ENCODE data around the gene ACAA1.
"Not testable (repeated sequence)": the region's sequence is repeated elsewhere in the genome, so short reads cannot be mapped to it uniquely, and the experiment has no call there.

The ACAA1 gene

GRCh38 chr3:38101811-38102443, 35.0 kb downstream of the ACAA1 start:
- DNase-seq (ENCODE audit: low read depth in 2 of 2), result no peak

GRCh38 chr3:38100498-38100897, 36.4 kb downstream of the ACAA1 start:
- no peak for DNase-seq (ENCODE audit: low read depth in 2 of 2)

GRCh38 chr3:38099518-38099917, 37.4 kb downstream of the ACAA1 start:
- no peak for DNase-seq (ENCODE audit: low read depth in 2 of 2)

GRCh38 chr3:38098376-38098723, 38.6 kb downstream of the ACAA1 start:
- DNase-seq (ENCODE audit: low read depth in 2 of 2), result no peak

- DNase-seq (ENCODE audit: low read depth in 2 of 2), result no peak
Observed at GRCh38 chr3:38097446-38098375, 39.2 kb downstream of the ACAA1 start.

GRCh38 chr3:38095669-38096483, 41.1 kb downstream of the ACAA1 start:
- no peak for DNase-seq (ENCODE audit: low read depth in 2 of 2)

- no peak for DNase-seq (ENCODE audit: low read depth in 2 of 2)
Observed at GRCh38 chr3:38094999-38095398, 41.9 kb downstream of the ACAA1 start.

- no peak for DNase-seq (ENCODE audit: low read depth in 2 of 2)
Observed at GRCh38 chr3:38090453-38090852, 46.5 kb downstream of the ACAA1 start.

- DNase-seq (ENCODE audit: low read depth in 2 of 2), result no peak
Observed at GRCh38 chr3:38089163-38089562, 47.8 kb downstream of the ACAA1 start.

- no peak for DNase-seq (ENCODE audit: low read depth in 2 of 2)
Observed at GRCh38 chr3:38088126-38089078, 48.5 kb downstream of the ACAA1 start.

- not testable (repeated sequence) for DNase-seq (ENCODE audit: low read depth in 2 of 2)
Observed at GRCh38 chr3:38087278-38087677, 49.6 kb downstream of the ACAA1 start.

- DNase-seq (ENCODE audit: low read depth in 2 of 2), result no peak
Observed at GRCh38 chr3:38086496-38086895, 50.4 kb downstream of the ACAA1 start.

- DNase-seq (ENCODE audit: low read depth in 2 of 2), result no peak
Observed at GRCh38 chr3:38085943-38086324, 51.0 kb downstream of the ACAA1 start.

GRCh38 chr3:38085311-38085942, 51.5 kb downstream of the ACAA1 start:
- DNase-seq (ENCODE audit: low read depth in 2 of 2), result no peak

GRCh38 chr3:38084334-38085310, 52.3 kb downstream of the ACAA1 start:
- DNase-seq (ENCODE audit: low read depth in 2 of 2), result no peak

GRCh38 chr3:38083871-38084333, 53.0 kb downstream of the ACAA1 start:
- no peak for DNase-seq (ENCODE audit: low read depth in 2 of 2)

- DNase-seq (ENCODE audit: low read depth in 2 of 2), result not testable (repeated sequence)
Observed at GRCh38 chr3:38083254-38083653, 53.7 kb downstream of the ACAA1 start.

GRCh38 chr3:38082296-38082695, 54.6 kb downstream of the ACAA1 start:
- DNase-seq (ENCODE audit: low read depth in 2 of 2), result not testable (repeated sequence)

- not testable (repeated sequence) for DNase-seq (ENCODE audit: low read depth in 2 of 2)
Observed at GRCh38 chr3:38077073-38077472, 59.9 kb downstream of the ACAA1 start.
